Vagina (tissue), 2 donors: ENCODE data around the gene SRGAP2B. TPM values are rescaled to one million over a fixed set of nuclear protein-coding genes. Genes with fewer than 3 reads are reported as not detected.
"Not testable (repeated sequence)": the region's sequence is repeated elsewhere in the genome, so short reads cannot be mapped to it uniquely, and the experiment has no call there.

Experiments used
- DNase-seq, 2 donors: peaks; one replicate each; pipeline ENCODE4 v3.0.0-alpha.2; 2017; ENCODE audit errors: extremely low spot score in 2 of 2
- H3K27ac ChIP-seq: fragments of 200-600 bp; sonication (generic); one replicate; pipeline ENCODE4 v1.5.1; 2019
- H3K27me3 ChIP-seq: fragments of 200-600 bp; sonication (generic); one replicate; pipeline ENCODE4 v1.5.1; 2019
- H3K36me3 ChIP-seq, 2 donors: fragments of 200-600 bp; sonication (generic); one replicate each; pipeline ENCODE4 v1.5.1; 2017 to 2019
- H3K4me1 ChIP-seq: fragments of 200-600 bp; sonication (generic); one replicate; pipeline ENCODE4 v1.5.1; 2019
- H3K4me3 ChIP-seq, 2 donors: fragments of 200-600 bp; sonication (generic); 1 replicate in 1 of 2; 2 replicates in 1 of 2; pipeline ENCODE4 v1.5.1; 2016 to 2019
- H3K9me3 ChIP-seq: fragments of 200-600 bp; sonication (generic); one replicate; pipeline ENCODE4 v1.5.1; 2019
- intact Hi-C: fragments of 100-400 bp; cut with DNase I; formaldehyde crosslinking; loops from one replicate; pipeline ENCODE4 v1.15.1; 2023
- total RNA-seq: library from RNA; depleted of rRNA; stranded (reverse); fragments of >200 nt; gene quantifications from one replicate; pipeline ENCODE4 v1.2.3, GENCODE V29; 2016

SRGAP2B gene
- total RNA-seq, 1 donor from 2014 or later, result 31.4 TPM

DNA sequence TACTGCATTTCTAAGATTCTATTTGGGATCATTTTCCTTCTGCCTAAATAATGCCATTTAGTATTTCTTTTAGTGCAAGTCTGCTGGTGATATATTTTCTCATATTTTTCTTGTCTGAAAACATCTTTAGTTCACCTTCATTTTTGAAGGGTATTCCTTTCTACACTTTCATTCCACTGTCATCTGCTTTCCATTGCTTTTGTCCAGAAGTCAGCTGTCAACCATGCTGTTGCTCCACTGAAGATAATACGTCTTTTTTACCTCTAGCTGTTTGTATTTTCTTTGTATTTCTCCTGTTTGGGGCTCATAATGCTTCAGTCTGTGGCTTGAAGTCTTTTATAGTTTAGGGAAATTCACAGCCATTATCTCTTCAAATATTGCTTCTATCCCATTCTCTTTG is 167.8 kb downstream of the SRGAP2B start:
- H3K27me3 ChIP-seq, intact Hi-C loops, H3K27ac ChIP-seq, DNase-seq, H3K4me3 ChIP-seq, H3K4me1 ChIP-seq, H3K36me3 ChIP-seq, H3K9me3 ChIP-seq: not testable (repeated sequence)

DNA sequence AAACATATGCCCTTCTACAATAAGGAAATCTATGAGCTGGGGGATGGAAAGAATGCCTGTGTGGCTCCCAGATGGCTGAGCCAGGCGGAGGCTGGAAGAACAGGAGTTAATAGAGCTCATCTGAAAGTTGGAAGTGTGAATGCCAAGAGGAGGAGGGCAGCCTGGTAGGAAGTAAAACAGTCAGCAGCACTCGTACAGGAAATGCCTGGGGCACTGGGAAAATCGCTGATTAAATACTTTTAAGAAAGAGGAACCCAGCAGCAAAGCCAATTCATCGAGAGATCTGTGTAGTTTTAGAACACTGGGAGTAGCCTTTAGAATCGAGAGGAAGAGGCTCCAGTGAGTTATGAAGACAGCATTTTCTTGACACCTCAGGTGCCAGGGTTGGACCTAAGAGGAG is 171.5 kb downstream of the SRGAP2B start:
- H3K4me3 ChIP-seq, DNase-seq, H3K9me3 ChIP-seq, H3K4me1 ChIP-seq, H3K27ac ChIP-seq, intact Hi-C loops, H3K36me3 ChIP-seq, H3K27me3 ChIP-seq: not testable (repeated sequence)

DNA sequence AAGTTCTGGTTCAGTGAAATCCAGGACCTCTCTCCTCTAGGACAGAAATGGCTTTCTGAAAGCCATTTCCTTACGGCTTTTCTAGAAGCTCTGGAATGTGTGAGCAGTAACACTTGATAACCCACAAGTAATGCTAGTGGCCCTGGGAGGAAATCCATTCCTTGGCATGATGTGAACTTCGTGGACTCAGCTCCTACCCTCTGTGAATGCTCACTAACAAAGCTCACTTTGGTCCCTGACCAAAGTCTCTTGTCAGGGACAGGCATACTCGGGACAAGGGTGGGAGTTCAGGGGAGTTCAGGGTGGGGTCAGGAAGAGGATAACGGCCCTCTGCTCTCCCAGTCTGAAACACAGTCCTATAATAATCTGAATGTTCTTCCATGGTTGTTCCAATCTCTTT is 172.3 kb downstream of the SRGAP2B start:
- intact Hi-C loops, H3K4me1 ChIP-seq, H3K27me3 ChIP-seq, H3K9me3 ChIP-seq, H3K36me3 ChIP-seq, H3K4me3 ChIP-seq, H3K27ac ChIP-seq: not testable (repeated sequence)
- peak in 1 of 2 donors; percentile 5 for DNase-seq

DNA sequence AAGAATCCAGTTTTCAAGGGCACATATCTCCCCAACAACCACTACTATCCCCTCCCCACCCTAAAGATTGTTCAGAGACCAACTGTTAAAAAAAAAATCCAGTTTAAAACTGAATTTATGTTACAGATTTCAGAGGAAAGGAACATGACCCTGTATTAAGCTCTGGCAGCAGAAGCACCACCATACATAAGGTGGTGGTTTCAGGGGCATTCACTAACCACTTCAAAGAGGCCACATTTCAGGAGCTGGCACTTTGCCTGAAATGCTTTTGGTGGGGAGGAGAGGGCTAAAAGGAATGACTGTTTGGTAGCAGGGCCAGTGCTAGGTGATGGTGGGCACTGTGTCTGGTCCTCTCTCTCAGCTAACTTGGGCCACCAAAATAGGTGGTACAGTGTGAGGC is 176.0 kb downstream of the SRGAP2B start:
- intact Hi-C loops, H3K36me3 ChIP-seq, DNase-seq, H3K4me3 ChIP-seq, H3K27ac ChIP-seq, H3K9me3 ChIP-seq, H3K4me1 ChIP-seq, H3K27me3 ChIP-seq: not testable (repeated sequence)

DNA sequence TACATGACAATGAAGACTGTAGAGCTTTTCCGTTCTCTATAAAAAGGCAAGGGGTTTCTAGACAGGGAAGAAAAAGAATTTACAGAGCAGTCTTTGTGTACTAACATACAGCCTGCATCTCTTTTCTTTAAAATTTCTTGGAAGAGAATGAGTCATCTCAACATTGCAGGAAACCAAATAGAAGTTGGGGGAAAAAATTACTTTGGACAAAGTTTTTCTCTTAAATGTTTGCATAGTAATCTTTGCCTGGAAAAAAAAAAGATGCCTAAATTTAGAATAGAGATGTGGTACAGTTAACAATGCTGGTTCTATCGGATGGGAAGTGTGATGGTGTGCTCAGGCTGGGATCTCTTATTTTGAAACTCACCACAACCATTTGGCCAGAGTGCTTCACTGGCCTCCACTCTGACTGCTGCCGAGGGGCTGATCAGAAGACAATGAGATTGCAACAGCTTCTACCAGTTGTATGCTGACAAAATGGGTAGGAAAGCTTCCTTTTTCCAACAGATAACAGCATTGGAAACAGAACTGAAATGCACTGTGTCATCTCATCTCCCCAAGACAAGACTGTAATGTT is 177.0 kb downstream of the SRGAP2B start:
- H3K27me3 ChIP-seq, H3K27ac ChIP-seq, H3K36me3 ChIP-seq, H3K9me3 ChIP-seq, DNase-seq, H3K4me3 ChIP-seq, H3K4me1 ChIP-seq, intact Hi-C loops: not testable (repeated sequence)

DNA sequence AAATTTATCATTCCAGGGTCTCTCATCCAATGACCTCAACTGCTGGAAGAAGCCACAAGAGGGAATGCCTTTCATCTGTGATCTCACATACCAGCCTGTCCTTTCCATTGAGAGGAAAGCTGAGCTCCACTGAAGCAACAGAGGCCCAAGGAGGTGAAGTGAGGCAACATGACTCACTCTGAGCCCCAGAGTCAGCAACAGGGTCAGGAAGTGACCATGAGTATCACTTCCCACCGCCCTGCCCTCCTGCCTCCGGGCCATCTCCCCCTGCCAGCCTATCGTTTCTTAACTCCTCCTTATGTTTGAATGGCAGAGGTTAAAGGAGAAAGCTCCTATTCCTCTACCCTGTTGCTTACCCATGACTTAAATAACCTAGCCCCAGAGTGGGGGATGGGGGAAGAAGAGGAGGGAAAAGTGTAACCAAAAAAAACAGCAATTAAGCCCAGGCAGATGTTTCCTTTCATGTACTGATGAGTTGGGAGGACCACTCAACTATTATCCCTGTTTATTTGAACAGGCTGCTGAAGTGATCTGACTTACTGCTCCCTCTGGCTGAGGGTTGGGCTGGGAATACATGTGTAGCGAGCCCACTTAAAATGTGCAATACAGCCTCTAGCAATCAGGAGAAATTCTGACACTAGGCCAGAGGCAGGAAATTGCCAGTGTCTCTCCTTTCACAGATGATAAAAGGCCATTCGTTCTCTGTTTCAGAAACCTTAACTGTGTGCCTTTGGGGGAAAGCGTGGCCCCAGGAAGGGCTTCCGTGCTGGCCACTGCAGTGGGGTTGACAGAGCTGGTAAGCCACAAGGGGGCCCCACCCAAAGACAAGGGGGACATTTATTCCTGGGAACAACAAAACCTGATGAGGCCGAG is 177.7 kb downstream of the SRGAP2B start:
- H3K27ac ChIP-seq, H3K4me3 ChIP-seq, H3K36me3 ChIP-seq, intact Hi-C loops, DNase-seq, H3K27me3 ChIP-seq, H3K9me3 ChIP-seq, H3K4me1 ChIP-seq: not testable (repeated sequence)

DNA sequence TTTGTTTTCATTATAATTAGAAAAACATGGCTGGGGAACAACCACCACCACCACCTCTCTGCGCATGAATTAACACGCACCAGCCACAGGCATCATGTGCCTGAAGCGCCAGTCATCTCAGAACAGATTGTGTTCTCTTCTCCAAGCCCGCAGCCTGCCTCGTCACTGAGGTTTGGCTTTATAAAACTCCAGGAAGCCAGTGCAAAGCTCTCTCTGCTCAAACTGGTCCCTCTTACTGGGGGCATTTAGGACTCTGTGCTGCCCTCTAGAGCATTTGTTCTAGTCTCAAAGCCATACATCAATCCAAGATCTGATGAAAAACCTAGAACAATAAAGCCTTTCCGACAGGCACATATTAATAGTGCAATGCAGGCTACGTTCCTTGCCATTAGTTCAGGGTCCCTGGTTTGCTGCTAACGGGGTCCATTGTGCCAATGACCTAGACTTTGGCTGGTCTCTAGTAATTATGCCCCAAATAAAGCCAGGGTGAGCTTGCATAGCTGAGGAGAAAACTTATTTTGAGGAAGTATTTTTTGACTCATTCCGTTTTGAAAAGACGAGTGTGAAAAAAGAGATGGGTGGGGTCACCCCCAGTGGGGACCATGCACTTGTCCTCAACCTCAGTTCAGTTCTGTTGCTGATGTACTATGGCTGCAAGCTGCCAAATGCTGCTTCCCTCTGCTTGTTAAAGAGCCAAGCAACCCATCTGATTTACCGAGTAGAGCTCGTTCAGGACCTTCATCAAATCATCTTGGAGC is 181.0 kb downstream of the SRGAP2B start:
- DNase-seq, intact Hi-C loops, H3K27ac ChIP-seq, H3K36me3 ChIP-seq, H3K27me3 ChIP-seq, H3K4me3 ChIP-seq, H3K9me3 ChIP-seq, H3K4me1 ChIP-seq: not testable (repeated sequence)

DNA sequence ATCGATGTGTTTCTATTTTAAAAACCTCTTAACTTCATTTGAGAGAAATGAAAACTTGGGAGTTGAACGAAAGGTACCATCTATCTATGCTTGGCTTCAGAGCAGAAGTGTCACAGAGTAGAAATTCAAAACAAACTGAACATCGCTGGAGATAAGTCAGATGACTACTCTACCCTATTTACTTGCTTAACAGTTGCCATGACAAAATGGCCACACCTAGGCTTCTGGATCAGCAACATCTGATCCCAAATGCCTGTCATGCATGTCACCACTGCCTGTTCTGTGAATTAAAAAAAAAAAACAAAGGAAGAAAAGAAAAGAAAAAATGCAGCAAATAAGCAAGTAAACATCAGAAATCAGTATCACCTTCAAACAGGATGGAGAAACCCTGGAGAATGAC is 181.7 kb downstream of the SRGAP2B start:
- DNase-seq, H3K36me3 ChIP-seq, H3K27ac ChIP-seq, H3K4me3 ChIP-seq, H3K4me1 ChIP-seq, H3K9me3 ChIP-seq, intact Hi-C loops, H3K27me3 ChIP-seq: not testable (repeated sequence)

DNA sequence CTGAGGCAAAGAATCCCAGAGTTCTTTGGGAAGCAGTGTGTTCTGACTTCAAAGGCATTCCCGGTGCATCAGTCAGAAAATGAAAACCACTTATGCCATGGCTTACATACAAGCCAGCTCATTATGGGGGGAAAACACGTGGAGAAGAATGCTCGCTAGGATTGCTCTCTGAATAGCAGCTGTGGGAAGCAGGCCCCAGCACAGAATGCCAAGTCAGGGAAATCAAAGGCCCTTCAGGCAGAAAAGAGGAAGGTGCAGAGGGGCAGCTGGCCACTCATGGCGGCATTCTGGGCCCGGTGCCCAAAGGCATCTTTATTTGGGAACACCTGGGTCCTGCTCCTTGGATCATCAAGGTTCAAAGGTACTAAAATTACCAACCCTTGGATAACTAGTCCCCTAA is 184.4 kb downstream of the SRGAP2B start:
- intact Hi-C loops, result not testable (repeated sequence)

DNA sequence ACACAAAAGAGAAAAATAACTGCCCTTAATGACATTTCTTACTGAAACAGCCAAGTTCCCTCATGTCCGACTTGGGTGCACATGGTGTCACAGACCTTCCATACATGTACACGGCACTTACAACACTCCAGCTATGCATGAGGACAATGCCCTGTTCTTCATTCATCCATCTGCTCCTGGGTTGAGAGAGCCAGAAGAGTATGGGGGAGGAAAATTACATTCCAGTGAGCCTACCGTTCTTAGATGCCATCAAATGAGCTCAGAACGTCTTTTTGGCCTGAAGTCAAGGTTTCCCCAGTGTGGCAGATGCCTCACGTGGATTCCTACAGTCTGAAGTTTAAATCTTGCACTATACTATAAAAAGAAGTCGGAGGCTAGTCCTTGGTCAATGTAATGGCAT is 194.3 kb downstream of the SRGAP2B start:
- H3K36me3 ChIP-seq, H3K4me1 ChIP-seq, H3K4me3 ChIP-seq, H3K9me3 ChIP-seq, intact Hi-C loops, H3K27me3 ChIP-seq, H3K27ac ChIP-seq, DNase-seq: not testable (repeated sequence)

More for the DNA sequence above, 184.4 kb downstream of the SRGAP2B start:
- not testable (repeated sequence) for DNase-seq, H3K27me3 ChIP-seq, H3K9me3 ChIP-seq, H3K27ac ChIP-seq, H3K4me3 ChIP-seq, H3K36me3 ChIP-seq, H3K4me1 ChIP-seq

DNA sequence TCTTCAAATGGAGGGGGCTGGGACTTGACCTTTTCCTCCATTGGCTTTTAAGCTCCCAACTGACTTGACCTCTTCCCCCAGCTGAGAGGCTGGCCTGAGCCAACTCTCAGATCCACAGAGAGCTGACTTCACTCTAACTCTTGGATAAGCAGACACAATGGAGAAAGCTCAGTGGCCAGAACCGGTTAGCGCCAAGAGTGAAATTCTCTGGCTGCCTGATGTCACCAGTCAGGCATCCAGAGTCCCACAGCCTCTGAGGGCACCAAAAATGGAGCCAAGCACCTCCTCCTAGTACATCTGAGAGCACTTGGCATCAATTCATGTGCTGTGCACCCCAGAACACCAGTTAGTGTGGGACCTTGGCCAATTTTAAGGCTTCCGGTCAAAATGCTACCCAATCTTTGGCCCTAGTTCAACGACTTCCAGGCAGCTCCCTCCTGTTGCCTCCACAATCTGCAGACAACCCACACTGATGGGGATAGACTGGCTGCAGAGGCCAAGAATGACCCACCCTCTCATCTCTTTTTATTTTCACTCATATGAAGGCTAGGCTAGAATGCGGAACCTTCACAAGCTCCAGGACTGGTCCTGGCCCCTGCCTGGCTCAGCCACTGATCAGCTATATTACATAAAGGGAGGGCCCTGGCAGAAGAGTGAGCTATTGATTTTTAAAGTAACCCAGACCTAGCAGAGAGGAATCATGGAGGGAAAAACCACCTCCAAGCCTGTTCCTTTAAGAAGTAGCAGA is 200.5 kb downstream of the SRGAP2B start:
- H3K27ac ChIP-seq, DNase-seq, H3K4me1 ChIP-seq, H3K4me3 ChIP-seq, intact Hi-C loops, H3K9me3 ChIP-seq, H3K27me3 ChIP-seq, H3K36me3 ChIP-seq: not testable (repeated sequence)

DNA sequence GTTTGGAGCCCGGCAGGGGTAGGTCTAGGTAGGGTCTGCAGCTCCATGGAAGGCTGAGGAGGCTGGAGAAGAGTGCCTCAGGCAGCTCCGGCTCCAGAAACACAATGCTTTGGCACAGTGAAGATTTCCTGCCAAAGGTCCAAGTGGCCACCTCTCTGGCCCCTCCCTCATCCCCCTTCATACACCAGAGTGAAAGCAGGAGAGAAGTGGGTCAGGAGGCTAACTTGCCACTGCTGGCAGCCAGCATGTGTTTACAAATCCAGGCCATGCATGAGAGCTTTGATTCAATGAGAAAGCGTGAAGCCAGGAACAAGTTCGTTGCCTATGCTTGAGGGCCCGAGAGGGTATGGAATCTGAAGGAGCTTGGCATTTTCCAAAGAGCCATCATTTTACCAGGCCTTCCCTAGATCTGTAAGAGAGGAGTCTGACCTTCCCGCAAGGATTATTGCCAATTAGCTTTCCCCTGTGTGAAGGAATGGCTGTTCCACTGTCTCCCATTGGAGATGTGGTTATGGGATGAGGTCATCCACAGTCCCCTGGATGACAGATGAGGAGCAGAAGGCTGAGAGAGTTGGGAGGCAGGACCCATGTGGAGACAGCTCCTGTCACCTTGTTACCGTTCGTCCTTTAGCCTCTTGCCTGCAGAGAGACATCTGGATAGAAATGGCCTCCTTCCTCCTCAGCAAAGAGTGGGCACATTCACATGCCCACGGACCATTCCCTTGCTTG is 201.3 kb downstream of the SRGAP2B start:
- H3K4me1 ChIP-seq, H3K27me3 ChIP-seq, H3K27ac ChIP-seq, H3K4me3 ChIP-seq, DNase-seq, H3K36me3 ChIP-seq, H3K9me3 ChIP-seq, intact Hi-C loops: not testable (repeated sequence)
